GM12873 (cell line): Measurements from ENCODE around the gene KIF6.

Experiments
- TF ChIP-seq, protein P1 (sequence below): IDR thresholded peaks from 2 replicates; pipeline ENCODE4 v1.5.1; 2012; ENCODE audit warnings: low read depth, mild to moderate bottlenecking, moderate library complexity, low read length, control low read depth; ENCODE audit not compliant: insufficient read depth; ENCODE audit errors: missing control alignments

The KIF6 gene

DNA sequence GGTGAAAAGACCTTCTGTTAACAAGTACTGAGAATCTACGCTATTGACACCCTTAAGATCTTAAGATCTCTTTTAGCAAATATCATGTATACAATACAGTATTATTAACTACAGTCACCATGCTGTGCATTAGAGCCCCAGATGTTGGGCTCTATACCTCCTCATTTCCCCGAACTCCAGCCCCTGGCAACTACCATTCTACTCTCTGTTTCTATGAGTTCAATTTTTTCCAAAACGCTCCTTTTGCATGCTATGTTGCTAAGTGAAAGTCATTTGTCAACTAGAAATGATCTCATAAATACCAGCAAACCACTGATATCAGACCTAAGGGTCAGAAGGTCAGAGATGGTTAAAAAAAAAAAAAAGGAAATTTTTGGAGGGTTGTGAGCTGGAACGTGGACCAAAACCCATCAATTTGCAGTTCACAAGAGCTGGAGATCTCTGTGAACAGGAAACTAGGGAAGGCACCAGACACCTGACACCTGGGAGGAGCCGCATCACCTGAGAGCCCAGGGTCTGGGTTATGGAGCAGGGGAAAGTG lies 280.7 kb downstream of the KIF6 start:
- TF ChIP-seq, protein P1, sequence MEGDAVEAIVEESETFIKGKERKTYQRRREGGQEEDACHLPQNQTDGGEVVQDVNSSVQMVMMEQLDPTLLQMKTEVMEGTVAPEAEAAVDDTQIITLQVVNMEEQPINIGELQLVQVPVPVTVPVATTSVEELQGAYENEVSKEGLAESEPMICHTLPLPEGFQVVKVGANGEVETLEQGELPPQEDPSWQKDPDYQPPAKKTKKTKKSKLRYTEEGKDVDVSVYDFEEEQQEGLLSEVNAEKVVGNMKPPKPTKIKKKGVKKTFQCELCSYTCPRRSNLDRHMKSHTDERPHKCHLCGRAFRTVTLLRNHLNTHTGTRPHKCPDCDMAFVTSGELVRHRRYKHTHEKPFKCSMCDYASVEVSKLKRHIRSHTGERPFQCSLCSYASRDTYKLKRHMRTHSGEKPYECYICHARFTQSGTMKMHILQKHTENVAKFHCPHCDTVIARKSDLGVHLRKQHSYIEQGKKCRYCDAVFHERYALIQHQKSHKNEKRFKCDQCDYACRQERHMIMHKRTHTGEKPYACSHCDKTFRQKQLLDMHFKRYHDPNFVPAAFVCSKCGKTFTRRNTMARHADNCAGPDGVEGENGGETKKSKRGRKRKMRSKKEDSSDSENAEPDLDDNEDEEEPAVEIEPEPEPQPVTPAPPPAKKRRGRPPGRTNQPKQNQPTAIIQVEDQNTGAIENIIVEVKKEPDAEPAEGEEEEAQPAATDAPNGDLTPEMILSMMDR, result no peak

DNA sequence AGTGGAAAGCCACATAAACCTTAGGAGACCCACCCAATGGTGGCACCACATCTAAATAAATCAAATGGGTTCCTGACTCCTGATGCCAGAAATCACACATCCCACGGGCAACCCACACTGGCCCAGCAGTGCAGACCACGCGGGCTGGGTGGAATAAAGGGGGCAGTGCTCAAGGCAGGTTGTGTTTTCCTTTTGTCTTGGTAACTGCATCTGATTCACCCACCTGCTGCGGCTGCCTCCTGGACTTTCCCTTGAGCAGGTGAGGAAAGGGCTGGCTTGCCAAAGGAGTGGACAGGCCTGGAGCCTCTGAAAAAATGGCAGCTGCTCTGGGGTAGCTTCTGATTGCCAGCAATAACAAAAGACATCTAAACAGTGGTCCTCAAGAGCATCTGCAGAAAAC lies 283.2 kb downstream of the KIF6 start:
- TF ChIP-seq, protein P1, result no peak

DNA sequence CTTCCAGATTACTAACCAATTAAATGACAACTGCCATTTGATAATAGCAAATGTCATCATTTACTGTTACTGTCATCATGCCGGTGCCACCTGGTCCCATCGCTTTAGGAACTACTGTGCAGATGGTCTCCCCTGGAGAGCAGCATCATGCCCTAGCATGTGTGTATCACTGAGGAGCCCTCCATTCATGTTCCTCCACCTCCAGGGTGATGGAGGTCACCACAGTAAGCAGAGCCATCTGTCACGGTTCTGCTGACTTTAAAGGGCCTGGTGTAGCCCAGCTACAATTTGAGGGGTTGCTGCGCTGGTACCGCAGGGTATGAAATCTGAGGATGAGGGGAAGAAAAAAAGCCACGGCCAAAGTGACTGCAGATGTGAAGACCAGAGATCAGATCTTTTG lies 283.9 kb downstream of the KIF6 start:
- TF ChIP-seq, protein P1, result no peak

DNA sequence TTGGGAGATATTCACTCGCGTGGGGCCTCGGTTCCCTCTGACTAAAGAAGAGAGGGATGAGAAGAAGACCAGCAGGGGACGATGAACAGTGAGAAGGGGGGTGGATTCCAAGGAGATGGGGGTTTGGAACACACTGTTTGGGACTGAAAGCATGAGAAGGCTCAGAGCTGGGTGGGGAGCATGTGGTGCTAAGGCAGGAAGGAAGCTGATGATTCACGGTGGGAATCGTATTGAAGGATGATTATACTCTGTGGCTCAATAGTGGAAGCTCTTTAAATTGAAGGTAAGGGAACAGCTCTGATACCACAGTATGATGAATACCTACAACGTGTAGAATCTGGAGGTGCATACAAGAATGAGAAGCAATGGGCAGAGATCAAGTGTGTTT lies 285.2 kb downstream of the KIF6 start:
- TF ChIP-seq, protein P1, result no peak

DNA sequence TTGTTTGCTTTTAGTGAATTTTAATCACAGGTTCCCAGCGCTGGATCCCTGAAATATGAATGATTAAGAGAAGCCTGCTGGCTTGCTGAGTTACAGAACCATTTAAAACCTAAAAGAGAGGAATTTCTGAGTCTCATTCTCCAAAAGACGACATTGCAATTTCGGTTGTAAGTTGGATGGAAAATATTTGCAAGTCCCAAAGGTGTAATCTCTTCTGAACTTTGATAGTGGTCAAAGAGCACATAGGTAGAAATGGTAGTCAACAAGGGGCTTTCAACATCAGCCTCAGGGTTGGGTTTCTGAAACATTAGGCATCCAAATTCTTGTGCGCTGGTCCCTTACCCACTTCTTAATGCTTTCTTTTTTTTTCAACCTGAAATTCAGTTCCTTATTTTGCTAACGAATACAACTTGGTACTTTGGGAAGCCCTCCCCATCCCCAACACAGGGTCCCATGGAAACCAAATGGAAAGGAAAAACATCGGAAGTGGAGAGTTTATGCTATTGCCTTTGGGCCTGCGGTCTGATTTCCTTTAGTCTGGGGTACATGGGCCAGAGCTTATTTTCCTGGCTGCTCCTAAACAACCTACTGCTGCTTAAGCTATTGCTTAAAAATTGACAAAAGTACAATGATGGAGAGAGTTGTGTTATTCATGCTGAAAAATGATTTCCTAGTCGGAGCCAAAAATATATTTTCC lies 285.7 kb downstream of the KIF6 start:
- TF ChIP-seq, protein P1, result no peak

DNA sequence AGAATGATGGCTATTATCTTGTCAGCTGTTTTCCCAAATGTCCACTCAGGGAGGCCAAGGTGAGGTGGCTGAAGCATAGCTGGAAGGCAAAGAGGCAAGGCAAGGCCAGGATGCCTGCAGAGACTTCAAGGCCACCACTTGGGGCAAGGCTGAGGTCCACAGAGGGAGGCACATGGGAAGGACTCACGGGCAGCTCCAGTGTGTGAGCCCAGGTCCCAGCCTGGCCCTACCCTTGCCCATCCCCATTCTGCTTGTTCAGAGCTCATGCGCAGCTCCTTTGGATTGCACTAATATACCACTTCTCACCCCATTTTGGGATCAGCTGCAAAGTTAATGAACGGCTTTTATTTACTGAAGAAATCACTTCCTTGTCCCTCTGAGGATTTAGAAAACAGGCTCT lies 291.6 kb downstream of the KIF6 start:
- TF ChIP-seq, protein P1, result no peak

DNA sequence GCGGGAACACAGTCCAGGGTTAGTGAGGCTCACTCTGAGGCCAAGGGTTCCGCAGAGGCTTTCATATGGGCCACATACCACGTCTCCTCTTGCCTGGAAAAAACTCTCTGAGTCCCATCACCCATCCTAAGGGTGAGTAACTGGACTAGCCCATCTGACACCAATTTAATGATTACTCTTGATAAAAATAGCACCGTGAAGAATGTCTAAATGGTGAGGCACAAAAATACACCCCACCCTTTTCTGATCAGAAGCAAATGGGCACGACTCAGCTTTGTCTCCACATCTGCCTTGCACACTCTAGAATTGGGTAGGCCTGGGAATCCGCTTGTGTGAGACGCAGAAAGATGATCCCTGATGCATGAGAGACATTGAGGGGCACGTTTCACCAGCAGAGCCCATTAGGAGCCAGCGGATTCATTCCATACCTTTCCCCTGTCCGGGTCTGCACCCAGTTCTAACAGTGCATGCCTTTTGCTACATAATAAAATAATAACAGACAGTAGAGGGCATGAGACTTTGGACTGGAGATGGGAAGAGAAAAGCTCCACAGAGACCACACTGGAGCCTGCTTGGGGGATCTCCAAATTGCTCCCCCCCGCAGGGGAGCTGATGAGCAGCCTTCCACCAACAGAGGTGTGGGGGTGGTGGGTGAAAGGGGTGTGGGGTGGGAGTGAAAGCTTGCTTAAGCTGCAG lies 292.7 kb downstream of the KIF6 start:
- TF ChIP-seq, protein P1, result no peak
